GM21825 (cell line): ENCODE data around the gene RAB3GAP2.
"Not testable (repeated sequence)": the region's sequence is repeated elsewhere in the genome, so short reads cannot be mapped to it uniquely, and the experiment has no call there.

Experiments
- ATAC-seq: cut with Tn5 transposase; IDR thresholded peaks from one replicate; pipeline ENCODE4 v1.9.1; 2021; ENCODE audit warnings: mild to moderate bottlenecking, moderate library complexity; ENCODE audit not compliant: unreplicated experiment

Gene RAB3GAP2

DNA sequence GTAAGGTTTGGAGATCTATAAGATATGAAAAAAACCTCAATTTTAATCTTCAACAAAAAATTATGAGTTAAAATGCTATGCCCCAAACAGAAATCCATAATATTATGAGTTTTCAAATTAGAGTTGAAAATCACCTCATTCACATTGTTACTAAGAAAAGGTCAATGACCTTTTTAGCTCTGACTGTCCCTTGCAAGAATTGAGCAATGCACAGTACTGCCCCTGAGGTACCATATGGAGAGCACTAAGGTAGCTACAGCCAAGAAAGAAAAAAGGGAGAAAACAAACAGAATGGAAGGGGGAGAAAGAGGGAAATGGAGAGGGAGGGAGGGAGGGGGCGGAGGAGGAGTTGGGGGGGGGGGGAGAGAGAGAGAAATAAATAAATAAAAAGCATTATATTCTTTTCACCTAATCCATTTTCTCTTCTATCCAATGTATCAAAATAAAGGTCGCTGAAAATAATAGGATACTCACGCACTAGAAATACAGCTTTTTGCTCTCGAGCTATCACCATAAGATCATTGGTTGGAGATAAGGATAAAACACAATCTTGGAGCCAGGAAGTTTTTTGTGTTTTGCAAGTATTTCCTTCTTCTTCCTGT lies 58.8 kb downstream of the RAB3GAP2 start:
- ATAC-seq, result no peak

DNA sequence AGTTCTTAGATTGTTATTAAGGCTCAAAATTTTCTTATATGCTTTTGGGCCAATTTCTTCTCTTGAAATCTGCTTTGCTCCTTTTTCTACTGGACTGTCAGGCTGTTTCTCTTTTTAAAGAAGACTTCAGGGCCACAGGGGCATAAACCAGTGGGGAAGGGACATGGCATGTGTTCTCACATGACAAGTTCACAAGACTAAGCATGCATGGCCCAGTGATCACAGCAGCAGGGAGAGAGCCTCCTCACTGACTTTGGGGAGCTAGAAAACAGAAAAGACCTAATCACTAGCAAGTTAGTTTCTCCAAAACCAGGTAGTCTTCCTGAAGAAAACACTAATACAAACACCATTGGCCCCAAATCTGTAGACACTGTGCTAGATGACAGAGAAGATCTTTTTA lies 64.8 kb downstream of the RAB3GAP2 start:
- ATAC-seq, result no peak

DNA sequence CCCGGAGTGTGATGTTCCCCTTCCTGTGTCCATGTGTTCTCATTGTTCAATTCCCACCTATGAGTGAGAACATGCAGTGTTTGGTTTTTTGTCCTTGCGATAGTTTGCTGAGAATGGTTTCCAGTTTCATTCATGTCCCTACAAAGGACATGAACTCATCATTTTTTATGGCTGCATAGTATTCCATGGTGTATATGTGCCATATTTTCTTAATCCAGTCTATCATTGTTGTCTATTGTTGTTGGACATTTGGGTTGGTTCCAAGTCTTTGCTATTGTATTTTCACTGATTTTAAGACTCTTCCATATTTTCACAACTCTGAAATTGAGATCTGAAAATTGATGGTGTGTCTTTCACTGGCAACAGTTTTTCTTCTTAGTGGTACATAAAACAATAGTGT lies 67.5 kb downstream of the RAB3GAP2 start:
- ATAC-seq, result not testable (repeated sequence)

DNA sequence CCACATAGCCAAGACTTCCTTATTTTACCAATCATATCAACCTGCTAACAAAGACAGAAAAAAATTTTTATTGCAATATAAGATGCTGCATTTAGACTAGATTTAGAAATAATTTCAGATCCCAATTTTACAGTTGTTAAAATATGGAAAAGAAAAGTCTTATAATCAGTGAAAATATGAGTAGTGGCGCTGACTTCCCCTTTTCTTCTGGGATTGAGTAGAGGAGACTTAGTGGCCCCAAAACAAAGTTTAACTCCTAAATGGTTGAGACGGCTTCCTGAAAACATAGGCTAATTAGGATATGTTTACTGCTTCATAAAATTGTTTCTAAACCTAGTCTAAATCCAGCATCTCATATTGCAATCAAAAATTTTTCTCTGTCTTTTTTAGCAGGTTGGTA lies 68.4 kb downstream of the RAB3GAP2 start:
- ATAC-seq, result no peak

DNA sequence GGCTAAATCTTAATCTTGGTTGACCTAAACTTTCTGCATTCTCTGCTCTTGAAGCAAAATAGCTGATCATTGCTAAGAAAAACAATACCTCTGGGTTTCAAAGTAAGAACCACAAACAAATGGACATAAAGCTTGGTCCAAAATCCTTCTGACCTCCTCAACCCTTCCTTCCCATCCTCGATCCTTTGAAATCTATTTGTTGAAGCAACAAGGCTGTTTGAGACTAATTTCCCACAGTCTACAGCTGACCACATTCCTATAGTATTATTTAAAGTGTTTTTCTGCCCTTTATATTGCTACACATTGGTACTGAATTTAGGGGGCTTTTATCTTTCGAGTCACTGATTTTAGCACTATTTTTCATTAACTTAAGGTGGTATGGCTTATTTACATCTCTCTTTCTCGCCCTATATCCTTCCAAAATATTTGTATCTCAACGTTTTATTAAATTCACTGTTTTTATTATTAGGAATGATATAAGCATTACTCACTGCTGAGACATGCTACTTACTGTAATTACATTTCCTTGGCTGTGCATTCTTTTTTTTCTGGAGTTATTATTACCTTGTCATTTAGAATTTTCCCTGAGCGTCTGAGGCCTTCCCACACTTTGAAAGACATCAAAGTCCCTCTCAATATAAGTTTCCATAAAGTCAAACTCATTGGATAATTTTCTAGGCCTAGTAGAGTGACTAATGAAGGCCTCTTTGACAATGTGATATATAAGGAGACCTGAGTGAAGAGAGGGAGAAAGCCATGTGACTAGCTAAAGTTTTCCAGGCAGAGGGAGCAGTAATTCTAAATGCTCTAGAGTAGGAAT lies 73.9 kb downstream of the RAB3GAP2 start:
- ATAC-seq, result no peak

DNA sequence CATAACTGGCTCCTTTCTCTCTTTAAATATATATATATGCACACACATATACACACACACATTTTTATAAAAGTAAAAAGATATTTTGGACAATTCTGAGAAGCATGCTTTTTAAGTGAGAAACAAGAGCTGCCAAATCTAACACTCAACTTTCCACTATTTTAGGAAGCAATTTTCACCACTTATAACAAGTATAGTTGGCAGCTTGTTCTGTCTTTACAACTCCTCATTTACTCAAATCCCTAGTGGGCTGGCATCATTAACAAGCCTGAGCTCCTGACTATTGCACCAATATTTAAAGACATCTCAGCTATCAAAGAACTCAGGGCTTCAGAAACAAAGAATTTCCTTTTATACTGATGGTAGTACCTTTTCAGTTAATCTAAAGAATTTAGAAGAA lies 76.6 kb downstream of the RAB3GAP2 start:
- ATAC-seq, result no peak

DNA sequence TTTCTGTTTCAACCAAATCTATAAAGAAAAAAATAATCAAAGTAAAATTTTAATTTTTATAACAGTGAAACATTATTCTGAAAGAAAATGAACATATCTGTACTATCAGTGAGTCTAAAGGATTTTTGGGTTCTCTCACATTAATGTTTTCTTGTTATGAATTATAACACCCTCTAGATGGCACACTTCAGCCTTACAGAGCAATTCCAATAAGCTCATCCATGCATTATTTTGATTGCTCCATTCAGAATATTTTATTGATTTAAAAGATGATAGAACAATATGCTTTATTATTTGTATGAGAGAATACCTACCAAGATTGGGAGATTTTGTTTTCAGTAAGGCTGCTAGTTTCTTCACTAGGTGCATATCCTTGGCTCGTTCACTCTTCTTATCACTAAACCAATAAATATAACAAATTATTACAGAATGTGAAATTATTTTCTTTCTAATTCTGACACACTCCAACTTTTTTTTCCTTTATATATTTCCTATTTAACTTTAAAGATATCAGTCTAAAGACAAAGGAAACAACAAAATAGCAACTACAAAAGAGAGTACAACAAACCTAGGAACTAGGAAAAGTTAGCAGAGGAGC lies 82.4 kb downstream of the RAB3GAP2 start:
- no peak for ATAC-seq

DNA sequence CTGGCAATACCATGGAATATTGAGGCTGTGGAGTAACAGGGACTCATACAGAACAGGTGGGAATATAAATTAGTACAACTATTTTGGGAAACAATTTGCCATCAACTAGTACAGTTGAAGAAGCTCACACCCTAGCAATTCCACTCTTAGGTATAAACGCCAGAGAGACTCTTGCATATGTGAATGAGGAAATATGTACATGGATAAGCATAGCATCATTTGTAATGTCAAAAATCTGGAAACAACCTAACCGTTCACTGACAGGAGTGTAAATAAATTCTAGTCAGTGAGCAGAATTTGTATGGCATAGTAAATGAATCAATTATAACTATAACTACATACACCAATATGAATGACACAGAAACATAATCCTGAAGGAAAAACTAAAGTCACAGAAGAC lies 83.7 kb downstream of the RAB3GAP2 start:
- no peak for ATAC-seq

DNA sequence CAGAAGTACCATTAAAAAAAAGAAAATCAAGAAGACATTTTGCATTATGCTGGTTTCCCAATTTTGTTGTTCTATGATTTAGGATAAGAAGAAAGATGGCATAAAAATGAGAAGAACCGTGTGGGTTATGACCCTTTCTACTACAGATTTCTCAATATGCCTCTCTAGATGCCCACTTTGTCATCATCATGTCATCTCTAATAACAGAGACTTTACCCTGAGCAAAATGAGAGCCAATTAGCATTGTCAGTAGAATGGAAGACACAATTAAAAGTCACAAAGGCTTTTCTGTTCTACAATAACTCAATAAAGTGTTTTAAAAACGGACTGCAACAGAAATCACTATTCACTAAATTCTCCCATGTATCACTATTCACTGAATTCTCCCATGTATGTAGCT lies 85.5 kb downstream of the RAB3GAP2 start:
- no peak for ATAC-seq

DNA sequence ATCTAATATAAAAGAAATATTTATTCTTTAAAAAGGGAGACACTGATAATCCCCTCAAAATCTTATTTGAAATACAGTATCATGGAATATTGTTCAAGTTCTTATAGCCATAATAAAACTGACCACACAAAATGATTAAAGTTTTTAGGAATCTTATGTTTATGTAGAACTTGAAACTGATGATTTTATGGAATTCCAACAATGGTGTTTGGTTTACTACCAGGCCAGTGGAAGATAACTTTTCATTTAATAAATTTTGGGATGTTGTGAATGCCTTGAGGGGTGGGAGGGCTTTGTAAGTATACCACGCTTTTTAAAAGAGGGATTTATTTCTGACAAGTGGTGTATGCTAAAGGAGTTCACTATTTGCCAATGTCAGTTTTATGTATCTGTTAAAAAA lies 87.7 kb downstream of the RAB3GAP2 start:
- no peak for ATAC-seq

DNA sequence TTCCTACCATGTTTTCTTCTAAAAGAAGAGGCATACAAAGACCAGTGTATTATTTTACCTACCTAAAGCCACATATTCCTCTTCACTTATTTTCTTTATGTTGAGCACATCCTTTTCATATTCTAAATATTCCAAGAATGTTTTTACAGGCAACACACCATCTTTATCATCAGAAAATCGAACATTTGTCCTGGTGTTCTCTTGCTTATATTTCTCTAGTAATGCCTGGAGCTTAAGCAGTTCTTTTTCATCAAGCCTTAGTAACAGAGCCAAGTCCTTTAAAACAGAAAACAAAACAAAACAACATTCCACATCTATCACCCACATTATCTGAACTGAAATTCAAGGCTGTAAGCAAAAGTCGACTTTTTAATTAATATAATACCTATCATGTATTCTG lies 89.6 kb downstream of the RAB3GAP2 start:
- ATAC-seq, result no peak

DNA sequence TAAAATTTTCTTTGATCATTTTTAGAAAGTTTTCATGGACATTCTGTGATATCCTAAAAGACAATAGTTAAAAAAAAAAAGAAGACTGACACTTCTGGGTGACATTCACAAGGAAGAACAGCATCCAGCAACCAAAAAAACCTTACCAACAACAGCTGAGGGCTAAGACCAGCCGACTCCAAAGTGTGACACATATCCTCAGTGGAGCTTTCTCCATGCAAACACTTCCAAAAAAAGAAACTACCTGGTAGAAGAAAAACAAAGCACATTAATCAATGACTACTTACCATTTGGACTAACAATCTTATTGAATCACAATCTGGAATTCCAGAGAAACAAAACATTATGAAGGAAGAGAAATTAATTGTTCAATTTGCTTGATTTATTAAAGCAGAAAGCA lies 90.1 kb downstream of the RAB3GAP2 start:
- ATAC-seq, result no peak

DNA sequence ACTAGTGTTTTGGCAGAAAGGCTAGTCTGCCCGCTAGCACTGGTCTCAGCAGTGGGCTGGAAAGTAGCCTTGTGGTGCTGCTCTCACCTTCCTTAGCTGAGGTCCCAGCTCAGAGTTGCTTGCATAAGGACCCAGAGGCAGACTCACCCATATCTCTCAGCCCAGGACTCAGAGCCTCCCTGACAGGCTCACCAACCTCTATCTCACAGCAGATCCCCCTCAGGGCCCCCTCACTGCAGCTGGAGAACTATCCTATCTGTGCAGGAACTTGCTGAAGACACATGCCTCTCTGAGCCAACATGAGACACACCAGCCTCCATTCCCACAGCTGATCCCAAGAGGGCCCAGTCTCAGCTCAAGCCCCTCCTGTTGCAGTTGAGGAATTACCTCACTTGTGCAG lies 95.7 kb downstream of the RAB3GAP2 start:
- no peak for ATAC-seq

DNA sequence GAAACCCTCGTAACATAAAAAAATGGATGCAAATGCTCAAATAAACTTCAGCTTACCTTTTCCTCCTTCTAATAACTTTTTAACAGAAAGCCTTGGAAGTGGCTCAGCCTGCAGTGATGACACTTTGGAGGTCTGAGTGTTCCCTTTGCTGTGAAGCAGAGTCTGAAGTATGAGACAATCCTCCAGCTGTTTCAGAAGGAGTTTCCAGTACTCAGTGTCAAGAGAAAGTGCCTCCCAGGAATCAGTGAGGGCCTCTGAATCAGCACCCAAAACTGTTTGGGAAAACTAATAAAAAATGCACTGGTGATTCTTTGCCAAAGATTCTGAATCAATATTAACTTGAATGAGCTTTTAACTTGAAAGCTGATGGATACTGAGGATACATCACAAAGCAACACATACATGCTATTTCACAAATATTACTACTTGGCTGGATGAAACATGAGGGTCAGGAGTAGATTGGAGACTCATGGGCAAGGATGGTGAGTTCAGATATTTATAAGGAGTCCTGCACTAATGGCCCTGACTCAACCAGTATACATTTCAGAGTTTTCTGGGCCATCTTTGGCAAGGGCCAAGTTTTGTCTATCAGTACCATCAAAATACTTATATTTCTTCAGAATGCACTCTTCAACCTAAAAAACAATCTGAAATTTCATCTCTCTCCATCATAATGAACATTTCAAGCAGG lies 101.3 kb downstream of the RAB3GAP2 start:
- no peak for ATAC-seq

DNA sequence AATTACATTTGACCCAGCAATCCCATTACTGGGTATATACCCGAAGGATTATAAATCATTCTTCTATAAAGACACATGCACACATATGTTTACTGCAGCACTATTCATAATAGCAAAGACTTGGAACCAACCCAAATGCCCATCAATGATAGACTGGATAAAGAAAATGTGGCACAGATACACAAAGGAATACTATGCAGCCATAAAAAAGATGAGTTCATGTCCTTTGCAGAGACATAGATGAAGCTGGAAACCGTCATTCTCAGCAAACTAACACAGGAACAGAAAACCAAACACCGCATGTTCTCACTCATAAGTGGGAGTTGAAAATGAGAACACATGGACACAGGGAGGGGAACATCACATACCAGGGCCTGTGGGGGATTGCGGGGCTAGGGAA lies 102.4 kb downstream of the RAB3GAP2 start:
- ATAC-seq, result not testable (repeated sequence)

DNA sequence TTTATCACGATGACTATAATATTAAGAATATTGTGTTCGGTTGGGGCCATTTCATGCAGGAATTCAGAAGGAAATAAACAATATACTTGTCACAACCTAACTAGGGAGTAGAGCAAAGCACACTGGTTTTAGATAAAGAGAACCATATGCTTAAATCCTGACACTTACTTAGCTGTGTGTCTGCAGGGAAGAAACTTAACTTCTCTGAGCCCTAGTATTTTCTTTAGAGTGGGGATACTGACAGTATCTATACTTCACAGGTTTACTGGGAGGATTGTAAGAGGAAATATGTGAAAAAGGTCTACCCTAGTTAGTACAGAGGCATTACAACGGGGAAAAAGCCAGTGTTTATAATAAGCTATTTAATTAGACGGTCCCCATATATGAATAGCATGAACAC lies 105.4 kb downstream of the RAB3GAP2 start:
- ATAC-seq, result no peak

DNA sequence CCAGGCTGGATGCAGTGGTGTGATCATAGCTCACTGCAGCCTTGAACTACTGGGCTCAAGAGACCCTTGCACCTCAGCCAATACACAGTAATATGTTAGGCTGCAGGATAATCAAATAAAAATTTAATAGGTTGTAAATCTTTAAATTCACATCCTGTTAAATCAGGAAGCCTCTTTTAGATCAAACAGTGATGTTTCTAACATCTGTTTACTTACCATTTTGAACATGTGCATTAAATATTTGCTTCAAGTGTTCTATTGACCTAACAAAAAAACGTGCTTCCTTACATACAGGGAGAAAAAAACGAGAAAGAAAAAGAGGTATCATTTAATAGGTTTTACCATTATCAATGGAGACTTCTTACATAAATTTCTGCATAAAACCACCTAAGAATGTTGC lies 107.7 kb downstream of the RAB3GAP2 start:
- ATAC-seq, result no peak

DNA sequence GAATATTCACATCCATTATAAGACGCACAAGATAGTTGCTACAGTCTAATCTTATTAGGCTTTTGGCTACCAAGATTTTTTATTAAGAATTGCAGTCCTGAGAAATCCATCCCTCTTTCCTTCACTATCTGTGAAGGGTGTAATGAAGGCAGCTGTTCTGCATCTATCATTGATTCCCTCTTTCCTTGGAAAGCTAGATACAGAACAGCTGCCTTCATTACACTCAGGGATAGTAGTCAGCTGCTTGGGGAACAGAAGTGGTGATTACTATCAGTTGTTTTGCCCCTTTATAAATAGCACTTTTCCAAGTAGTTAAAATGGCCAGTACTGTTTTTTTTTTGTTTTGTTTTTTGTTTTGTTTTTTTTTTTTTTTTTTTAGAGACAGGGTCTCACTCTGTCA lies 108.1 kb downstream of the RAB3GAP2 start:
- no peak for ATAC-seq

DNA sequence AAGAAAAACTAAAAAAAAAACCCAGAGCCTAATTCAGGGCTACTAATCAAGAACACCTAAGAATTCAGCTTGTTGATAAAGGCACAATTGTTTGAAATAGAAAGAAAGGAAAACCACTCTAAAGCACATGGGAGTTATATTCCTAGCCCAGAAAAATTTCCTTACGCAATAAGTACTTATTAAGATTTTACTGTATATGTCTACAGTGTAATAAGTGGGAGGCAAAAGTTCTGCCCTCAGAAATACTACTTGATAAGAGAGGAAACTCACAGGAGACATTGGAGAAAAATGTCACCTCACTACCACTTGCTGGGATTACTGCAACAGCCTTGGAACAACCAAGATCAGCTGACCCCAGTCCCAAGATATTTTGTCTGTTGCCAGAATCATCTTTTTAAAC lies 112.2 kb downstream of the RAB3GAP2 start:
- no peak for ATAC-seq

DNA sequence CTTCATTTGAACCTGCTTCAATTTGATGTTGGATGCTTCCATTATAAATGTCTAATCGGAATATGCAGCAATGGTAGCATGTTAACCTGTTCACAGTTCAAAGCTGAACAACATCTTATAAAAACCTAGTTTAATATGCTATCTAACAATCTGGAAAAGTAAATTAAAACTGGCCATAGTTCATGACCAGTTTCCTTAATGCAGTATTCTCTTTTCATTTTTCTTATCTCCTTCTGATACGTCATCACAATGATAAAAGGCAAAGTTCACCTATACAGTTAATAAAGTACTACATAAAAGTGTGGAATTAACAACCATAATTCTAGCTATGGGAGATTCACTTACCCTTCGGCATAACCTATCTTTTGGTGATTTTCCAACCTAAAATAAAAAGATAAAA lies 113.2 kb downstream of the RAB3GAP2 start:
- ATAC-seq, result no peak

DNA sequence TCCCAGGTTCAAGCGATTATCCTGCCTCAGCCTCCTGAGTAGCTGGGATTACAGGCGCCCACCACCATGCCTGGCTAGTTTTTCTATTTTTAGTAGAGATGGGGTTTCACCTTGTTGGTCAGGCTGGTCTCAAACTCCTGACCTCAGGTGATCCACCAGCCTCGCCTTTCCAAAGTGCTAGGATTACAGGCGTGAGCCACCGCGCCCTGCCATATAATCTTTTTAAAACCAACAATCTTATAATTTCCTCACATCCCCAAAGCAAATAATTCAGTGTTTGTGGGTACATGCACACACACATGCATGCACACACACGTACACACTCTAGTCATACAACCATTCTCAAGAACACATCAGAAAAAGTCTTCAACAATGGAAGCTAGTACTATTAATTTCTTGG lies 113.7 kb downstream of the RAB3GAP2 start:
- ATAC-seq, result not testable (repeated sequence)

DNA sequence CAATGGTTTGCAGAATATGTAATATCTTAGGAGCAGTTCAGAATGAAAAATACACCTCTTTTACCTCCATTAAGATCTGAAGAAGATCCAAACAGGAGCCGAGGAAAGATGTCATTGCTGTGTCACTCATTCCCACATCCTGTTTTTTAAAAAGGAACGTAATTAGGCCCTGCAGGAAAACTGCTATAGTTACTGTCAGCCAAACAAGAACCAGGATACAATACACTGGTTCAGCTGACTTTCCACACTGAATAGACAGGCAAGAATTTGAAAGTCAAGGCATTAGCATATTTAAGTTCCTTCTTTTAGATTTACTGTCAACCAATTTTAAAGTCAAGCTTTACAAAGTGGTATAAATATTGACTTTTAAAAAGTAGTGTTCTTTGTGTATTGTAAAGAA lies 114.5 kb downstream of the RAB3GAP2 start:
- no peak for ATAC-seq
